HepG2 (cell line): ENCODE measurements around the gene TUT1.
"Not testable (repeated sequence)": the region's sequence is repeated elsewhere in the genome, so short reads cannot be mapped to it uniquely, and the experiment has no call there.

Experiments
- BRD4 ChIP-seq: sonication (generic); formaldehyde crosslinking; IDR thresholded peaks from 2 replicates; pipeline ENCODE4 v1.4.0; 2020; ENCODE audit warnings: missing genetic modification reagents
- FOSL2 ChIP-seq: sonication (generic); formaldehyde crosslinking; IDR thresholded peaks from 2 replicates; pipeline ENCODE4 v1.4.0; 2020; ENCODE audit warnings: missing genetic modification reagents
- KDM5A ChIP-seq: fragments of 200-600 bp; sonication (generic); IDR thresholded peaks from 2 replicates; pipeline ENCODE4 v1.7.0; 2018; ENCODE audit warnings: antibody characterized with exemption, mild to moderate bottlenecking, low read length, borderline replicate concordance
- POLR2A ChIP-seq, 2 experiments: IDR thresholded peaks; 2 replicates each; pipeline ENCODE4 v1.6.1; 2011; ENCODE audit warnings: low read depth in 2 of 2, low read length in 2 of 2, mild to moderate bottlenecking in 1 of 2, moderate library complexity in 1 of 2; ENCODE audit not compliant: insufficient read depth in 1 of 2
- POLR2AphosphoS5 ChIP-seq: IDR thresholded peaks from 2 replicates; pipeline ENCODE4 v1.6.1; 2012; ENCODE audit warnings: low read depth, low read length
- POLR2G ChIP-seq: fragments of 200-400 bp; formaldehyde crosslinking; IDR thresholded peaks from 2 replicates; pipeline ENCODE4 v1.6.1; 2018; ENCODE audit warnings: mild to moderate bottlenecking, low read depth, low read length, moderate library complexity
- TAF1 ChIP-seq: sonication (generic); formaldehyde crosslinking; IDR thresholded peaks from 2 replicates; pipeline ENCODE4 v1.4.0; 2020; ENCODE audit warnings: missing genetic modification reagents
- TEAD3 ChIP-seq: optimal IDR thresholded peaks from 2 replicates; pipeline ENCODE3; 2016; ENCODE audit warnings: borderline replicate concordance
- TF ChIP-seq, protein P1 (sequence below): sonication (generic); formaldehyde crosslinking; IDR thresholded peaks from 2 replicates; pipeline ENCODE4 v1.5.0; 2020; ENCODE audit warnings: mild to moderate bottlenecking, missing genetic modification reagents, moderate library complexity
- TF ChIP-seq, protein P2 (sequence below): IDR thresholded peaks from 2 replicates; pipeline ENCODE4 v1.6.1; 2016; ENCODE audit warnings: missing genetic modification reagents, missing compliant biosample characterization

DNA sequence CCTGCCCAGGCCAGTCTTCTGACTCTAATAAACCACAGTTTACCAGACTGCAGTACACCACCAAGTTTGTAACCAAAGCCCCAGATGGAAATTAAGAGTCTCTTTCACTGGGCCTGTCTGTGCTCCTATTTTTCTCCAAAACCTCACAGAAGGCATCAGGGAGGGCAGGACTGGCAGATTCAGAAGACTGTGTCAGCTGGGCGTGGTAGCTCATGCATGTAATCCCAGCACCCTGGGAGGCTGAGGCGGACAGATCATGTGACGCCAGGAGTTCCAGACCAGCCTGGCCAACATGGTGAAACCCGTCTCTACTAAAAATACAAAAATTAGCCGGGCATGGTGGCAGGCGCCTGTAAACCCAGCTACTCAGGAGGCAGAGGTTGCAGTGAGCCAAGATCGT, 6.0 kb downstream of the TUT1 start:
- not testable (repeated sequence) for TF ChIP-seq POLR2A (IDR thresholded peaks at IDR 0.05; ENCODE audit: insufficient read depth in 1 of 2, low read depth in 2 of 2, low read length in 2 of 2); TAF1 (CRISPR knock-in tag); POLR2AphosphoS5; POLR2G; TEAD3 (CRISPR knock-in tag); FOSL2 (CRISPR knock-in tag); BRD4 (CRISPR knock-in tag); KDM5A
- TF ChIP-seq, protein P1, sequence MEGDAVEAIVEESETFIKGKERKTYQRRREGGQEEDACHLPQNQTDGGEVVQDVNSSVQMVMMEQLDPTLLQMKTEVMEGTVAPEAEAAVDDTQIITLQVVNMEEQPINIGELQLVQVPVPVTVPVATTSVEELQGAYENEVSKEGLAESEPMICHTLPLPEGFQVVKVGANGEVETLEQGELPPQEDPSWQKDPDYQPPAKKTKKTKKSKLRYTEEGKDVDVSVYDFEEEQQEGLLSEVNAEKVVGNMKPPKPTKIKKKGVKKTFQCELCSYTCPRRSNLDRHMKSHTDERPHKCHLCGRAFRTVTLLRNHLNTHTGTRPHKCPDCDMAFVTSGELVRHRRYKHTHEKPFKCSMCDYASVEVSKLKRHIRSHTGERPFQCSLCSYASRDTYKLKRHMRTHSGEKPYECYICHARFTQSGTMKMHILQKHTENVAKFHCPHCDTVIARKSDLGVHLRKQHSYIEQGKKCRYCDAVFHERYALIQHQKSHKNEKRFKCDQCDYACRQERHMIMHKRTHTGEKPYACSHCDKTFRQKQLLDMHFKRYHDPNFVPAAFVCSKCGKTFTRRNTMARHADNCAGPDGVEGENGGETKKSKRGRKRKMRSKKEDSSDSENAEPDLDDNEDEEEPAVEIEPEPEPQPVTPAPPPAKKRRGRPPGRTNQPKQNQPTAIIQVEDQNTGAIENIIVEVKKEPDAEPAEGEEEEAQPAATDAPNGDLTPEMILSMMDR (CRISPR knock-in tag) = not testable (repeated sequence)
- TF ChIP-seq, protein P2, sequence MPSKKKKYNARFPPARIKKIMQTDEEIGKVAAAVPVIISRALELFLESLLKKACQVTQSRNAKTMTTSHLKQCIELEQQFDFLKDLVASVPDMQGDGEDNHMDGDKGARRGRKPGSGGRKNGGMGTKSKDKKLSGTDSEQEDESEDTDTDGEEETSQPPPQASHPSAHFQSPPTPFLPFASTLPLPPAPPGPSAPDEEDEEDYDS (CRISPR knock-in tag) = not testable (repeated sequence)
